MCF 10A (cell line): ENCODE measurements around the gene UGCG. TPM values are rescaled to one million over a fixed set of nuclear protein-coding genes. Genes with fewer than 3 reads are reported as not detected.

Source experiments
- BruUV-seq: library from RNA; stranded (reverse); fragments of 400-500 nt; replicated peaks from 2 replicates; lab custom pipeline; 2021; lab: Mats Ljungman, UMichigan
- CTCF ChIA-PET: fragments of 300-600 bp; sonication (Branson Sonifier 250); formaldehyde crosslinking; extraction: SDS; loops from one replicate; lab custom pipeline; 2021; ENCODE audit warnings: antibody characterized with exemption, inconsistent platforms; lab: Yijun Ruan, JAX
- POLR2A ChIA-PET: fragments of 300-600, 350-650 bp; sonication (Branson Sonifier 250); formaldehyde crosslinking; extraction: SDS; loops from one replicate; lab custom pipeline; 2020; ENCODE audit warnings: antibody characterized with exemption, inconsistent platforms; lab: Yijun Ruan, JAX
- DNase-seq: peaks from one replicate; pipeline ENCODE4 v3.0.0-alpha.2; 2018; ENCODE audit not compliant: unreplicated experiment
- H3K27ac Mint-ChIP-seq: one replicate; pipeline ENCODE4 v1.8.0; 2022; ENCODE audit warnings: mild to moderate bottlenecking, low read depth, mixed read lengths; ENCODE audit not compliant: unreplicated experiment
- H3K27me3 Mint-ChIP-seq: one replicate; pipeline ENCODE4 v1.8.0; 2022; ENCODE audit warnings: mixed read lengths; ENCODE audit not compliant: insufficient read depth, unreplicated experiment
- H3K36me3 Mint-ChIP-seq: one replicate; pipeline ENCODE4 v1.8.0; 2022; ENCODE audit warnings: mild to moderate bottlenecking, moderate library complexity, mixed read lengths; ENCODE audit not compliant: insufficient read depth, unreplicated experiment
- H3K4me1 Mint-ChIP-seq: one replicate; pipeline ENCODE4 v1.8.0; 2022; ENCODE audit warnings: mixed read lengths; ENCODE audit not compliant: insufficient read depth, unreplicated experiment
- H3K4me3 Mint-ChIP-seq: one replicate; pipeline ENCODE4 v1.8.0; 2022; ENCODE audit warnings: mild to moderate bottlenecking, moderate library complexity, mixed read lengths; ENCODE audit not compliant: unreplicated experiment
- H3K9me3 Mint-ChIP-seq: one replicate; pipeline ENCODE4 v1.8.0; 2022; ENCODE audit warnings: mixed read lengths; ENCODE audit not compliant: unreplicated experiment
- CTCF ChIP-seq: fragments of 200-600 bp; IDR thresholded peaks from one replicate; pipeline ENCODE4 v1.8.0; 2022; ENCODE audit warnings: antibody characterized with exemption, mild to moderate bottlenecking; ENCODE audit not compliant: unreplicated experiment
- intact Hi-C: fragments of 100-400 bp; cut with micrococcal nuclease; formaldehyde crosslinking; loops from 2 replicates; pipeline ENCODE4 v1.14.1; 2022
- total RNA-seq: library from RNA; stranded (reverse); gene quantifications from 2 replicates; pipeline ENCODE4 v1.2.3, GENCODE V29; 2022

Gene UGCG
- total RNA-seq, 1 experiment from 2014 or later: 29.5 TPM

- Mint-ChIP-seq H3K36me3 (peaks cover 4% of the 10 kb centered on the region), H3K4me1 (peaks cover 14% of the 10 kb centered on the region), H3K9me3 (no peaks in the 10 kb centered on the region), H3K4me3 (no peak overlapping the region), H3K27ac (no peak overlapping the region), H3K27me3 (no peaks in the 10 kb centered on the region)
- ChIA-PET POLR2A (interaction anchor here (0.7 to 4.1 kb wide), 31 partner anchors 11 to 435 kb away, joined by 3 to 69 read pairs (median 9); partner anchors contain the start of genes DNAJC25 and PTGR1), CTCF (interaction anchor here (0.6 to 1.8 kb wide), 5 partner anchors 138 to 290 kb away, joined by 3 to 7 read pairs (median 4); no protein-coding TSS in a partner anchor)
- no peak for TF ChIP-seq CTCF
- DNase-seq: peak; percentile 44
- TSS peak; percentile 36 for BruUV-seq
- intact Hi-C loops: loop anchor here (1.0 to 10.0 kb wide), 4 partner anchors 61 to 300 kb away; partner anchors contain the start of gene PTGR1
These were observed 1.1 kb downstream of the UGCG start for GRCh38 chr9:111897601-111898137.

GRCh38 chr9:111898331-111899096 is 1.9 kb downstream of the UGCG start:
- Mint-ChIP-seq H3K36me3 (peaks cover 4% of the 10 kb centered on the region), H3K27ac (no peak overlapping the region), H3K9me3 (no peaks in the 10 kb centered on the region), H3K4me1 (peaks cover 14% of the 10 kb centered on the region), H3K4me3 (no peak overlapping the region), H3K27me3 (no peaks in the 10 kb centered on the region)
- no TSS peak for BruUV-seq
- no peak for DNase-seq
- ChIA-PET CTCF (interaction anchor here (0.6 to 1.8 kb wide), 3 partner anchors 139 to 174 kb away, joined by 4 to 7 read pairs (median 4); no protein-coding TSS in a partner anchor), POLR2A (interaction anchor here (0.7 to 4.1 kb wide), 22 partner anchors 10 to 434 kb away, joined by 3 to 69 read pairs (median 10); partner anchors contain the start of gene DNAJC25)
- TF ChIP-seq CTCF: no peak
- intact Hi-C loops: loop anchor here (5.0 to 10.0 kb wide), 2 partner anchors 146 to 301 kb away; partner anchors contain the start of gene PTGR1

GRCh38 chr9:111900151-111900857 is 3.7 kb downstream of the UGCG start:
- Mint-ChIP-seq H3K4me3 (no peak overlapping the region), H3K9me3 (no peaks in the 10 kb centered on the region), H3K4me1 (peaks cover 19% of the 10 kb centered on the region), H3K27me3 (no peaks in the 10 kb centered on the region), H3K27ac (no peak overlapping the region), H3K36me3 (peaks cover 4% of the 10 kb centered on the region)
- no peak for DNase-seq
- ChIA-PET CTCF (interaction anchor here (0.6 to 1.0 kb wide), 3 partner anchors 174 to 308 kb away, joined by 3 to 4 read pairs (median 3); no protein-coding TSS in a partner anchor), POLR2A (interaction anchor here (0.6 to 2.7 kb wide), 16 partner anchors 10 to 487 kb away, joined by 3 to 10 read pairs (median 4); no protein-coding TSS in a partner anchor)
- BruUV-seq: no TSS peak
- no peak for TF ChIP-seq CTCF
- intact Hi-C loops: no loop called here
